ENCODE data around the gene THEM5.

THEM5 gene

GRCh38 chr1:151799179-151800022 lies 54.1 kb downstream of the THEM5 start:
- H3K9ac ChIP-seq = no peak overlapping the region
- no peaks in the 10 kb centered on the region for H3K9me3 ChIP-seq (replicated peaks in 1 of 11)
- no peak overlapping the region for H3K27ac ChIP-seq
- peaks cover 0 to 13% (median 0%) of the 10 kb centered on the region in 11 experiments; a peak in 3 of 22 replicates for H3K27me3 ChIP-seq
- peaks cover 0 to 21% (median 0%) of the 10 kb centered on the region in 11 experiments; a peak in 1 of 22 replicates for H4K20me1 ChIP-seq
- peaks cover 25 to 71% (median 58%) of the 10 kb centered on the region in 10 experiments for H3K4me1 ChIP-seq
- no peak for TF ChIP-seq Cebpa-rat (IDR thresholded peaks at IDR 0.05)
- H3K36me3 ChIP-seq = no peaks in the 10 kb centered on the region; a peak in 1 of 22 replicates
- peak overlapping the region in 9 of 11 experiments; percentile 3 to 99 (median 91); a peak in 13 of 22 replicates for H3K4me2 ChIP-seq
- no peak overlapping the region for H3K4me3 ChIP-seq

GRCh38 chr1:151798571-151798970 lies 54.9 kb downstream of the THEM5 start:
- Histone ChIP-seq H3K4me3 (no peak overlapping the region), H3K4me1 (peaks cover 16 to 62% (median 49%) of the 10 kb centered on the region in 10 experiments), H3K9me3 (replicated peaks in 1 of 11) (no peaks in the 10 kb centered on the region), H3K27me3 (peaks cover 0 to 13% (median 0%) of the 10 kb centered on the region in 11 experiments; a peak in 3 of 22 replicates), H3K4me2 (peak overlapping the region in 3 of 11 experiments; percentile 3 to 27 (median 11); a peak in 4 of 22 replicates), H3K36me3 (no peaks in the 10 kb centered on the region; a peak in 1 of 22 replicates), H3K9ac (no peak overlapping the region), H3K27ac (no peak overlapping the region), H4K20me1 (peaks cover 0 to 17% (median 0%) of the 10 kb centered on the region in 11 experiments; a peak in 1 of 22 replicates)
- TF ChIP-seq Cebpa-rat (IDR thresholded peaks at IDR 0.05) = no peak
